Upper lobe of left lung (tissue), 6 donors: ENCODE measurements around the gene TSPAN2. TPM values are rescaled to one million over a fixed set of nuclear protein-coding genes. Genes with fewer than 3 reads are reported as not detected.
A peak's percentile ranks its signal among the peaks of the same experiment; 100 is the strongest.

Experiments used
- ATAC-seq, 2 donors: fragments of 200-7000 bp; cut with Tn5 transposase; one replicate each; pipeline ENCODE4 v1.9.1; 2022; ENCODE audit warnings: mild to moderate bottlenecking in 2 of 2, moderate library complexity in 2 of 2; ENCODE audit not compliant: low FRiP score in 2 of 2
- DNase-seq, 2 donors: peaks; one replicate each; pipeline ENCODE4 v3.0.0-alpha.2; 2019 to 2020
- H3K27ac ChIP-seq, 4 donors: fragments of 200-600 bp; sonication (generic); one replicate each; pipeline ENCODE4 v1.5.1; 2016 to 2019
- H3K27me3 ChIP-seq, 4 donors: fragments of 200-600 bp; sonication (generic); one replicate each; pipeline ENCODE4 v1.5.1; 2017 to 2019
- H3K36me3 ChIP-seq, 4 donors: fragments of 200-600 bp; sonication (generic); one replicate each; pipeline ENCODE4 v1.5.1; 2016 to 2019
- H3K4me1 ChIP-seq, 4 donors: fragments of 200-600 bp; sonication (generic); one replicate each; pipeline ENCODE4 v1.5.1; 2018 to 2019
- H3K4me3 ChIP-seq, 4 donors: fragments of 200-600 bp; sonication (generic); one replicate each; pipeline ENCODE4 v1.5.1; 2017 to 2019; ENCODE audit warnings: mild to moderate bottlenecking in 2 of 4, moderate library complexity in 1 of 4
- H3K9me3 ChIP-seq, 4 donors: fragments of 200-600 bp; sonication (generic); one replicate each; pipeline ENCODE4 v1.5.1; 2018 to 2019
- CTCF ChIP-seq, 6 experiments: fragments of 450-650 bp in 4 of 6; fragments of 200-600 bp in 2 of 6; sonication (generic) in 2 of 6; IDR thresholded peaks; one replicate each; pipeline ENCODE4 v1.5.1; 2016 to 2019; ENCODE audit warnings: antibody characterized with exemption in 6 of 6
- EP300 ChIP-seq, 4 donors: sonication (generic); formaldehyde crosslinking; IDR thresholded peaks; one replicate each; pipeline ENCODE4 v1.5.1; 2017; ENCODE audit warnings: antibody characterized with exemption in 4 of 4, control low read depth in 2 of 4
- POLR2A ChIP-seq, 4 donors: fragments of 450-650 bp; IDR thresholded peaks; one replicate each; pipeline ENCODE4 v1.5.1; 2016 to 2017; ENCODE audit warnings: antibody characterized with exemption in 4 of 4, mild to moderate bottlenecking in 2 of 4
- POLR2AphosphoS5 ChIP-seq, 2 donors: sonication (generic); formaldehyde crosslinking; IDR thresholded peaks; one replicate each; pipeline ENCODE4 v1.5.1; 2017; ENCODE audit warnings: antibody characterized with exemption in 2 of 2
- WGBS, 2 donors: methylation state at CpG; one replicate each; pipeline ENCODE4 v1.1.5; 2017 to 2018; 5-methylcytosine and 5-hydroxymethylcytosine counted together
- total RNA-seq, 6 donors: library from RNA; depleted of rRNA in 4 of 6; stranded (reverse); fragments of >200 nt in 4 of 6; gene quantifications; one replicate each; pipeline versions ENCODE4 v1.1.0 to v1.2.1, GENCODE V29; 2016 to 2021
- donor health status: DM: no; HTN: no; CAD: no; lungs with moderate emphysema.
- donor health status: DM: no; HTN: yes; CAD: no; lungs with severe emphysema.

Gene TSPAN2
- total RNA-seq, 6 donors from 2014 or later: 1.7 to 13.7 (median 4.5) TPM

GRCh38 chr1:115064461-115064860 lies 24.8 kb downstream of the TSPAN2 start:
- TF ChIP-seq CTCF (IDR thresholded peaks at IDR 0.05) (no peak), POLR2AphosphoS5 (IDR thresholded peaks at IDR 0.05) (no peak), EP300 (IDR thresholded peaks at IDR 0.05) (no peak), POLR2A (IDR thresholded peaks at IDR 0.05) (no peak)
- H3K36me3 ChIP-seq: no peaks in the 10 kb centered on the region
- ATAC-seq (no peak), DNase-seq (no peak)
- WGBS, 2 donors: 95 to 100% methylated on average over 3 of the region's 3 CpGs
- H3K9me3 ChIP-seq: no peaks in the 10 kb centered on the region
- peaks cover 6 to 12% (median 10%) of the 10 kb centered on the region in 4 donors for H3K4me1 ChIP-seq
- H3K27me3 ChIP-seq: no peaks in the 10 kb centered on the region
- no peak overlapping the region for H3K27ac ChIP-seq
- H3K4me3 ChIP-seq: no peak overlapping the region

GRCh38 chr1:115063228-115063901 lies 25.9 kb downstream of the TSPAN2 start:
- 69 to 79% methylated on average over 7 of the region's 7 CpGs for whole genome bisulfite sequencing, 2 donors
- ATAC-seq (no peak), DNase-seq (no peak)
- Histone ChIP-seq H3K27ac (peak overlapping the region in 2 of 4 donors; percentile 11 to 61), H3K27me3 (no peaks in the 10 kb centered on the region), H3K4me3 (no peak overlapping the region), H3K4me1 (peaks cover 6 to 12% (median 9%) of the 10 kb centered on the region in 4 donors), H3K9me3 (no peaks in the 10 kb centered on the region), H3K36me3 (no peaks in the 10 kb centered on the region)
- TF ChIP-seq CTCF (IDR thresholded peaks at IDR 0.05): no peak
- TF ChIP-seq POLR2AphosphoS5 (IDR thresholded peaks at IDR 0.05): no peak
- no peak for TF ChIP-seq POLR2A (IDR thresholded peaks at IDR 0.05)
- TF ChIP-seq EP300 (IDR thresholded peaks at IDR 0.05): no peak

- DNase-seq (peak; percentile 53 to 70), ATAC-seq (peak; percentile 56 to 88)
- H3K4me3 ChIP-seq: no peak overlapping the region
- no peaks in the 10 kb centered on the region for H3K27me3 ChIP-seq
- WGBS, 2 donors: 50 to 60% methylated on average over 7 of the region's 7 CpGs
- H3K27ac ChIP-seq: peak overlapping the region in 2 of 4 donors; percentile 11 to 61
- peak in 1 of 2 donors; percentile 44 for TF ChIP-seq POLR2AphosphoS5 (IDR thresholded peaks at IDR 0.05)
- TF ChIP-seq POLR2A (IDR thresholded peaks at IDR 0.05): no peak
- H3K4me1 ChIP-seq: peaks cover 6 to 12% (median 9%) of the 10 kb centered on the region in 4 donors
- H3K9me3 ChIP-seq: no peaks in the 10 kb centered on the region
- no peaks in the 10 kb centered on the region for H3K36me3 ChIP-seq
Measured at GRCh38 chr1:115062542-115063004, 26.7 kb downstream of the TSPAN2 start.

GRCh38 chr1:115060501-115060900 lies 28.8 kb downstream of the TSPAN2 start:
- DNase-seq: no peak
- Histone ChIP-seq H3K4me3 (no peak overlapping the region), H3K4me1 (peaks cover 6 to 12% (median 9%) of the 10 kb centered on the region in 4 donors), H3K36me3 (no peaks in the 10 kb centered on the region), H3K27me3 (no peaks in the 10 kb centered on the region), H3K9me3 (no peaks in the 10 kb centered on the region), H3K27ac (no peak overlapping the region)
- WGBS, 2 donors: 68% methylated on average over 4 of the region's 4 CpGs
- ATAC-seq: no peak
- TF ChIP-seq POLR2A (IDR thresholded peaks at IDR 0.05): no peak
- TF ChIP-seq POLR2AphosphoS5 (IDR thresholded peaks at IDR 0.05): no peak
- TF ChIP-seq CTCF (IDR thresholded peaks at IDR 0.05): no peak
- no peak for TF ChIP-seq EP300 (IDR thresholded peaks at IDR 0.05)

- Histone ChIP-seq H3K36me3 (no peaks in the 10 kb centered on the region), H3K4me3 (no peak overlapping the region), H3K27me3 (no peaks in the 10 kb centered on the region), H3K9me3 (no peaks in the 10 kb centered on the region), H3K27ac (no peak overlapping the region), H3K4me1 (peaks cover 6 to 12% (median 9%) of the 10 kb centered on the region in 4 donors)
- ATAC-seq: no peak
- no peak for DNase-seq
- TF ChIP-seq CTCF (IDR thresholded peaks at IDR 0.05) (no peak), EP300 (IDR thresholded peaks at IDR 0.05) (no peak), POLR2AphosphoS5 (IDR thresholded peaks at IDR 0.05) (no peak), POLR2A (IDR thresholded peaks at IDR 0.05) (no peak)
- WGBS, 2 donors: 48 to 50% methylated on average over 2 of the region's 2 CpGs
Measured at GRCh38 chr1:115059316-115059715, 30.0 kb downstream of the TSPAN2 start.
